HG03439 (cell line): ENCODE results near the gene EML6.

Experiments
- ATAC-seq: cut with Tn5 transposase; IDR thresholded peaks from one replicate; pipeline ENCODE4 v1.9.1; 2021; ENCODE audit warnings: mild to moderate bottlenecking, moderate library complexity; ENCODE audit not compliant: unreplicated experiment

EML6 gene

DNA sequence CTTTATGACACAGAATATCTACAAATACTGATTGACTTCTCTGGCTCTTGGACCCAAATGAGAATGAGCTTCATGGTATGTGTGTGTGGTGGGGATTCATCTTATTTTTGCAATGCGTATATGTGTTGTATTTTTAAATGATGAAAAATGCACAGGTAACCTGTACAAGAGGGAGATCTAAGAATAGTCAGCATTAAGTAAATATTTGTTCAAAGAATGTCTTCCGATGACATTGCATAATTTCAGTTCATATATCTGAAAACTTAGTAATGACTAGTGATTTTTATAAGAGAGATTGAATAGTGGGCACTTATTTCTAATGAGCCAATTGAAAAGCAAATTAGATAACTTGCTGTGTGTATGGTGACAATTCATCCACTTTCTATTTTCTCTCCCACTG lies 66.4 kb downstream of the EML6 start:
- no peak for ATAC-seq

DNA sequence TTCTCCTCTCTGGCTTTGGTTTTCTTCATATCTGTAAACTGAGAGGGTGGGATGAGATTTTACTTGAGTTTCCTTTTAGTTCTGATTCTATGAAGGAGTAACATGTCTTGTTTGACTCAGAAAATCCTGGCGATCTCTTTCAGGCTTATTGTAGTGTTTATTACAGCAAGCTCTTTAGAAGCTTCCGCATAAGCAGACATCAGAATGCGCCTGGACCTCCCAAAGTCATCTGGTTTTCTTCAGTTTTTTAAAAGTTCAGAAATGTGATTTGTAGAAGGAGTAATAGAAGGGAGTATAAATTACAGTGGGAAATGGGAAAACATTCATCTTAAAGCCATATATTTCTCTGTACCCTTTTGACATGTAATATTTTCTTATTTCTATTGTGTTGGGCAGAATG lies 68.4 kb downstream of the EML6 start:
- no peak for ATAC-seq

DNA sequence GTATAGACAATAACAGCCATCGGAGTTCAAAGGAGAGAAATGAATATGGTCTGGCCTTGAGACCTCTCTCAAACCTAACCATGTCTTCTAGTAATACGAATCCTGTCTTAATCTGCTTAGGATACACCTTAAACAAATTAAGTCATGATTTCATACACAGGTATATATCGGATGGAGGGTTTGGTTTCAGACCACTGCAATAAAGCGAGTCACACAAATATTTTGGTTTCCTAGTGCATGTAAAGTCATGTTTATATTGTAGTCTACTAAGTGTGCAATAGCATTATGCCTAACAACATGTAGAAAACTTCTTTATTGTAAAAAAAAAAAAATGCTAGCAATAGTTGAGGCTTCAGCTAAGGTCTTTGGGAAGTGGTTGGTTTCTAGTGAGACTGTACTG lies 73.8 kb downstream of the EML6 start:
- ATAC-seq = no peak

DNA sequence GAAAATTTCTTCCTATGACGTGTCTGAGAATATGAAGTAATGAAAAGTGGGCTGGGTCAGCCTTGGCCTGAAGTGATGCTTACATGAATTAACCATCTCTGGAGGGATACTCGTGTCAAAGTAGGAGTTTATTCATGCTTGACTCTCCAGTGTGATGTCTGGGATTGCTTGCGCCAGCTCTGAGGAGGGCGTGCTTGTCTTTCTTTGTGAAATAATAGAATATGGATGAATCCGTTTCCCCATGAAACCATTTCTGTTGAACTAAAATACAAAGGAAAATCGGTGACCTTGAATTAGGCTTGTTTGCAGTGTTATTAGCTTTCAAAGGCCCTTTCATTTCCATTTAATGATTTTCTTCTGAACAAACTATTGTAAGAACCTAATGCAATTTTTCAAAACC lies 77.9 kb downstream of the EML6 start:
- ATAC-seq = no peak

DNA sequence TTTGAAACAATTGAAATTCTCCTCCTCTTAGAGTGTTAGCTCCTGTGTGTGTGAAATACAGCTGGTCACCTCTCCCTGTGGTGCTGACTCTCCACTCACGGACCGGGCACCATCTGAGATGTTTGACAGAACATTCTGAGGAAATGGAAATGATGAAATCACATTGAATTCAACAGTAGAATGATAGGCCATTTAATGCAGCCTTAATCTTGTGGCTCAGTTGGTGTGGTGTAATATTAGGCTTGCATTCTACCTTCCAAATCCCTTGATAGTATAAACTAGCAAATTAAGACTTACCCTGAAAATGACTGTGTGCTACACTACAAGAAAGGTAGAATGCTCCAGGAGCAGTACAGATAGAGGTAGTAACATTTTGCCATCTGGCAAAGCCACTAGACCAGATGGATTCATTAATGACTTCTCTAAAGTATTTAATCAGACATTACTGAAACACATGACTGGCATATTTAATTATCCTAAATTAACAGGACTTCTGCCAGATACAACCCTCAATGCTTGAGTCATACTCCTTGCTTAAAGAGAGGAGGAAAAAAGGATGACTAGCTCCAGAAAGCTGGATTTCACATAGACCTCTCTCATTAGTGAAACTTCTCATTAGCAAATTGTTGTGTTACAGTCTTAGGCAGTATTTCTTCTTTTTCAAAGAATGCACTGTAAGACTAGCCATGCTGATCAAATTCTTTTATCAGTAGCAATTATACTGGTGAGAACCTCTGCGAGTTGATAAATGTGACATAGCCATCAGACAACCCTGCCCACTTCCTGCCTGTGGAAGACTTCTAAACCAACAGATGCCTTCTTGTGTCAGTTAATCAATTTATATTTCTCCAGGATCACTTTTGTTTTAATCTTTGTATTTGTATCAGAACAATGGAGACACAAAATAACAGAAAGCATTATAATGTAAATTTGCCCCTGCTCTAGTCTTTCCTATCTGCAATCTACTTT lies 80.6 kb downstream of the EML6 start:
- ATAC-seq = no peak

DNA sequence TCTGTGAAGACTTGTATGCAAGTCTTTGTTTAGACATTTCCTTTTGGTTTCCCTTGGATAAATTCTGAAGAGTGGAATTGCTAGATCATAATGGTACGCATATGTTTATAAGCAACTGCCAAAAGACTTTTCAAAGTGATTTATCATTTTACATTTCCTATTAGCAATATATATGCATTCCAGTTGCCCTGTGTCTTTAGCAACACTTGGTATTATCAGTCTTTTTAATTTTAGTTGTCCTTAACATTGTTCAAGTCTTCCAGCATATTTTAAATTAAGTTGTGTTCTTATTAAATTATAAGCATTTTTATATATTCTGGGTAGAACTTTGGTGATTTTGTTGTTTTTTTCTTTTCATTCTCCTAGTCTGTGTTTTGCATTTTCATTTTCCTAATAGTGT lies 81.8 kb downstream of the EML6 start:
- ATAC-seq = no peak

DNA sequence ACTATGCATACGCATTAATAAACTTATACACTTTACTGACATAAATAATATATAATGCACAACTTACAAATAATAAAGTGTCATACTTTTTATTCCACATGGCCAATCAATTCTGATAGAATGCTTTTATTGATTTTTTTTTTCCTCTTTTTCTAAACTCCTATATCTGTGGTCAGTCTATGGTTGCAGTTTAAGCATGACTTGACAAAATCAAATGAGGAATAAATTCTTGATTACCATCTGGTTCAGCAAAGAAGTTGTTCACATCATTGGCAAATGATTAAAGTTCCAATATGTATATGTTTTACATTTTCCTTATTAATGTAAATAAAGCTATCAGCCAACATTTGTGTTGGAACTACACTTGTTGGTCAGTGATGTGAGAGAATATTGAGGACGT lies 83.5 kb downstream of the EML6 start:
- ATAC-seq = no peak

DNA sequence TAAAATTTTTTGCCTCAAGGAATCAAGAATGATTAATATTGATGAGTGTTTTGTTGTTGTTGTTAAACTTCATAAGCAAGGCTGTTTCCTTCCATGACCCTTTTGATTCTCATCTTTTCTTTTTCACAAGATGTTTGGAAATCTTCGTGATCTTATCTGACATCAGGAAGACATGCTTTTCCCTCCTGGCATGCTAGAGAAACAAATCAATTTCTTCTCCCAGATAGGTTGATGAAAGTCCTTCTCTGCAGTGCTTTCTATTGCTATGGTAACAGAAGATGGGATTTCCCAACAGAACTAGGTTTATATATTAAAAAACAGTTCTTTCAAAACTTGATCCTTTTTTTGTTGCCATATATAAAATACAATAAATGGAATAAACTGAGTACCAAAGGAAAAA lies 85.2 kb downstream of the EML6 start:
- ATAC-seq = no peak

DNA sequence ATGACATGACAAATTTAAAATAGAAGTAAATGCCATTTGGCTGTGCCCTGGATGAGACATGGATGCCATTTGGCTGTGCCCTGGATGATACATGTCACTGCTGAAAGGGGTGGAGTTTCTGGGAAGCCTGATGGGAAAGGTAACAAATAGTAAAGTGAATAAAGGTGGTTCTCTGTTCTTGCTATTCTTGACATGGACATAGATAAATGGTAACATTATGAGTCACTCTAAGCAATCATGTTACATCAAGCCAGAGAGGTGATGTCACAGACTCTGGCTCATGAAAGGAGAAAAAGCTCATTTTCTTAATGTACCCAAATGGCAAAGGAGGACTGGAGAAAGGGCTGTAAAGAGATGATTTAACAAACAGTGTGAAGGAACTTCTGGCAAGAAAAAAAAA lies 86.4 kb downstream of the EML6 start:
- no peak for ATAC-seq

DNA sequence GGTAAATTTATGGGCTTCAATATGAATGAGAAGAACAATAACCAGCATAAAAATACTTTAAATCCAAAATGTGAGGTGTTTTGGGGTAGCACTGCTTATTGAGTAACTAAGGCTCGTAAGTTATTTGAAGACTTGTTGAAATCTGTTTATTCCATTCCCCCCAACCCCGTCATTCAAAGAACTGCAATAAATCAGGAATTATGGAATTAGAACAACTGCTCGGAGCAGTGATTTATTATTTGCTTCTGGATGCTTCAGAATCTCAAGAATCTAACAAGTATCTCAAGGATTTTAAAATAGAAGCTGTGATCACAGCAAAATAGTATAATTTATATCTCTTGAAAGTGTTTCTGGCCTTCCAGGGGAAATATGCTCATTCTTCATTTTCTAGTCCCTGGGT lies 86.8 kb downstream of the EML6 start:
- no peak for ATAC-seq

DNA sequence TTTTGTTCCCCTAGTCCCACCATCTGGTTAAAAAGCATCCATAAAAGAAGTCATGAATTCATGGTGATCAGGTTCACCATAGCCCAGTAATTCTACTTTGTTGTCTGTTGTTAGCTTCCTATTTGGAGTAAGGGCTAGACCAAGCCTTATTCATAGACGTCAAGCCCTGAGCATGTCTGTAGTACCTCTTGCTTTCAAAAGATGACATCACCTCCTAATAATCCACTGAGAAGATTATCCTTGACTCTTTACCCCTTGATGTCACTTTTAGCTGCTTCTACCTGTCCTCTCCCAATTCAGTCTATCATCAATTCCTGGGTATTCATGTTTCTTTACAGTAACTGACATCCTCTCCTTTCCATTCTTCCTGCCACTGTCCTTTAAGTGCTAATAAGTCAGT lies 90.1 kb downstream of the EML6 start:
- no peak for ATAC-seq

DNA sequence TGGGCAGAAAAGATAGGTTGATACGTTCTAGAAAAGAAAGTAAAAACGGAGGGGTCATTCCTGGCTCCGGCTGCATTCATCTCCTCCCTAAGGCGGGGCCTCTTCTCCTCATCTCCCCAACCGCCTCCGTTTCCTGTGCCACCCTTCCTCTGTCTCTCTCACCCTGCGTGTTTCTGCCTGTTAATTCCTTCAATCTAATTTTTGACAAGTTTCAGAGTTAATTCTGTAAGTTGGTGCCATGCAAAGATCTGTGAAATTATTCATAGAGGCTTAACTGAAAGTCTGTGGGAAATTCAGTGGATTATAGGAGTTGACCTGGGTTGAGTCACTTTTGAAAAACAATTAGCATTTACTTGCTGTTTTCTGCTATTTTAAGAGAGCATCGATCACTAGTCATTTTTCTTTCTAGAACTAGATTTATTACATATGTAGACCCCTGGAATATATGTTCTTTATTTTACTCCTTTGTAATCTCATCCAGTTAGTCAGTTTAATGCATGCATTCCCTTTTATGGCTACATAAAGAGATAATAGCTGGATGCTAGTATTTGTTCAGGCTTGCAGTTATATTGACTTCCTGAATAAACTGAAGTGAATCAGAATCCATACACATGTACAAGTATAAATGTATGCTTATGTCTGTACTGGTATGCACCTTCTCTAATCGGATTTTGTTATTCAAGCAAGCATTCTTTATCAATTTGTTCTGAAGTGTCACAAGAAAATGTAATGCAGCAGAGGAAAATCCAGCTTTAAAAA lies 91.1 kb downstream of the EML6 start:
- no peak for ATAC-seq

DNA sequence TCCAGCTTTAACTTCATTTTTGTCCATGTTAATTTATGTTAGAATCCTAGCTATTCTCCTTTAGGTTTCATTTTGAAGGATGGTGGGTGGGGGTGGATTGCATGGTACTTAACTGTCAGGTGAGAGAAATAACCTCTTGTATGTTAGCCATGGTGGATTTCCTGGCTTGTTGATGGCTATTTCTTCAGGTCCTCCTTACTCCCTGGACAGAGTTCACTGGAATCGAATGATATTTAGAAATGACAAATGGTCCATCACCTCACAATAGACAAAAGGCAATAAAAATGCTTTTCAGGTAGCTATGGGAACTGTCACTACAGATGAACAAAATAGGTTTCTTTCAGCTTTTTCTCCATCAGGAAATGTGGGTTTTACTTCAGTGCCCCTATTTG lies 91.7 kb downstream of the EML6 start:
- ATAC-seq = no peak

DNA sequence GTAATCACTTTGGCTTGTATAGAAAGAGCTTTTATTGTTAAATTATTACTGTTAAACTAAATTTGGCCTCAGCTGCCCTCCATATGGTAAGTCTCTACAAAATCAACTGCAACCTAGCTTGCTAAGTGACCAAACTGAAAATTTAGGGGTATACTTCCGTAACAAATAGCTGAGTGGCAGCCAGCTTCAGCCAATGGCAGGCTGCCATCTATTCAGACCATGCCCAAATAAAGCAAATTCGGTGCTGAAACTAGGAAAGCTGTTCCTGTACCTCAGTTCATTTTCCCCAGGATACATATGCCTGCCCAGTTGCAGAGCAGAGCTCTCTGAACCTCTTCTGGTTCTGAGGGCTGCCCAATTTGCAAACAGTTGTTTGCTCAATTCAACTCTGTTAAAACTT lies 94.8 kb downstream of the EML6 start:
- no peak for ATAC-seq

DNA sequence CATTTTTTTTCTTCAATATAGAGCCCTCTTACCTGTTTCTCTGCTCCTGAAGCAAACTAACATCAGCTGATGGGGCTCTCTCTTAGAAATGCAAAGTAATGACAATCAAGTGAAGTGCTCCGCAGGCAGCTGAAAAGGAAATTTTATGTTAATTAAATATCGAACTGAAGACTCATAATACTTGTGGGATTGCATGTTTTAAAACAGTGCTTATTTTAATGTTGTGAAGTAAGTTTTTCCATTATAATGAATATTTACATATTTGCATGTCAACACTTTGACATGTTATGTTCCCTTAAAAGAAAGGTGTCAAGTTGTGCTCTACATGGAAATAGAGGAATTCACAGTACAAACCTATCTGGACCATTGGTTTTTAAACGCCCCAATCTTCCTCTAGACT lies 97.1 kb downstream of the EML6 start:
- no peak for ATAC-seq

DNA sequence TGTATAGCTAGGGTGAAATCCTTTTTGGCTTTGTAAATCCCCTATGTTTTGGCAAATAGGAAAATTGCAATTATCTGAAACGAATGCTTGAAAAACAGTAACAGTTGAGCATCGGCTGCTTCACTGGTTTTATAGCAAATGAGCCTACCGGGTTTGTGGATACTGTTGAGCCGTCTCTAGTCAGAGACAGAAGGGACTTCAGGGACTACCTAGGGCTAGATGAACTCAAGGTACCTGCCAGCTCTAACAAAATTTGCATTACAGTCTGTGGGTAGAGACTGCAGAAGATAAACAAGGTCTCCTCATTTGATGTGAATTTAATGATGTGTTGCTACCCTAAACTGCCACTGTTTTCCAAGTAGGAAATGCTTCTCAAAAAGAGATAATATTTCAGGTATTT lies 101.1 kb downstream of the EML6 start:
- ATAC-seq = no peak

DNA sequence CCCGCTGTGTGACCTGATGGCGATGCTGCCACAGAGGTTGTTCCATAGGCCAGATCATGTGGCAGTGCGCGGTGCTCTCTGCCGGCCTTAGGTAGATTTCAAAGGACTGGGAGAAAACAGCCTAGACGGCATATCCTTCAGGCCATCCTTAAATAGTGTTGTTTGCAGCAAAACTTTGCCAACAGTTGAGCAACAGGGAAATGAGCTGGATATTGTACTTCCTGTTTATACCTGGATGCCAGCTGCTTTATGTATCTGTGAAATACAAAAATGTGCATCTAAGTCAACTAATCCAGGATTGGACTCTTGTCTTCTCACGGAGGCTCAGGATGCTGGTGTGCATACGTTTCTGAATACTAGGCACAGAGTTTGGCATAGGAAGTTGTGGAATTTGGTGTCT lies 107.1 kb downstream of the EML6 start:
- no peak for ATAC-seq

DNA sequence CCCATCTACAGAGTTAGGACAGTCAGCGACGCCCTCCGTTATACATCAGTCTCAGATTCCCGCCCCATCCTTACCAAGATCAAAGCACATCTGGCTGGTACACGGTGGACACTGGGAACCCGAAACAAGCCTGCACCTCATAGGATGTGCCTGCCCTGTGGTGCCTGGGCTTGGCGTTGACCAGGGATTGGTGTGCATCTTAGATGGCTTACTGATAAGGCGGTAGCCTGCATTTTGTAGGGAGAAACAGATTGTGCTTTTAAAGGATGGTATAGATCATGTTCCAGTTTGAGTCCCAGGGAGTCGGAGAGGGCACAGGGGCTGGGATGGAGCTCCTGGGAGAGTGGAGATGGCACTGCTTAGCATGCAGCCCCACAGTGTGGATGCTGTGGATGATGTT lies 108.0 kb downstream of the EML6 start:
- ATAC-seq = no peak

DNA sequence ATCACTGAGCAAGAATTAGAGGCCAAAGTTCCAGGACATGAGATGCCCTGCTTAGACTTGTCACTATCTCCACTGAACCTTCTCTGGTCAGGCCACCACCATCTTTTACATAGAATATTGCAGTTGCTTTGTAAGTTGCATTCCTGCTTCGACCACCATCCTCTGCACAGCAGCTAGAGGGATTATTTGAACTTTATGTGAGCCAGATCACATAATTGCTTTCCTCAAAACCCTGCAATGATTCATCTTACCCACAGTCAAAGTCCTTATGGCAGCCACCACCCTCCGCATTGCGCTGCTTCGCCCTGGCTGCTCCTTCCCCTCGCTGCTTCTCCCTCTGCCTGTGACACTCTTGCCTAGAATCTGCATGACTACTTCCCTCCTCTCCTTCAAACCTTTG lies 111.3 kb downstream of the EML6 start:
- no peak for ATAC-seq

DNA sequence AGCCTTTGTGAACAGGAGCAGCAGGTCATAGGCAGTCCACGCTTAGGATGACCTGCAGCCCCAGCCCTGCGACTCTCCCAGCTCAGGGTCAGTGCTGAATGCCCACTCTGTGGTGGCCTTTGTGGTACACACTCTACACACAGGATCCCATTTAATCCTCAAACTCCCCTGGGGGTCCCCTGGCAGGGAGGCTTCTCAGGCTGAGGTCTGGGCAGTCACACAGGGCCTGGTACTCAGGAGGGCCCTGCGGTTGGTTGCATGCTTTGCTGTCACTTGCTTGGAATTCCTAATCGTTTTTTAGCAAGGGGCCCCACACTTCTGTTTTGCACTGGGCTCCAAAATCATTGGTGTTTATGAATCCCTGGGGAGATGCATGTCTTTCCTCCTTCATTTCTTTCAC lies 113.0 kb downstream of the EML6 start:
- no peak for ATAC-seq

DNA sequence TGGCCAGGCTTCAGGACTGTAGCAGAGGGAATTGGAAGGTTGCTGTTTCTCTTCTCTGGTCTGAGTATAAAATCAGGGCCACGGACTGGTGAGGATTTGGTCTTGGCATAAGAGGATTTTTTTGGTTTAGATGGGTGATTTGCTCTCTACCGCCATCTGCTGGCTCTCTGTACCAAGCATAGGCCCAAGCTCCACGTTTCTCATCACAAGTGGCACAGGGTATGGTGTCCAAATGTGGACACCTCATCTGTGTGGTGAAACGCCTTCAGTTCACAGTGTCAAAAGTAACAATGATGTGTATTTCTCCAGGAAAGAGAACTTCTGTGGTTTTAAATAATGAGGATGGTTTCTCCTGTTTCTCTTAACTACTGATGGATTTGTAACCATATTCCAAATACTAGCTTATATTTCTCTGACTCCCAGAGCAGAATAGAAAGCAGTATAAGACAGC lies 115.1 kb downstream of the EML6 start:
- ATAC-seq = peak; percentile 71
